IPS-15b (cell line): ENCODE results near the gene ASB6.
A peak's percentile ranks its signal among the peaks of the same experiment; 100 is the strongest.

Source experiments
- H3K27me3 ChIP-seq: one replicate; pipeline ENCODE4 v1.6.1; 2013; ENCODE audit warnings: low read length; ENCODE audit not compliant: control insufficient read depth, insufficient read depth
- H3K36me3 ChIP-seq: one replicate; pipeline ENCODE4 v1.6.1; 2013; ENCODE audit warnings: low read length; ENCODE audit not compliant: control insufficient read depth, insufficient read depth
- H3K4me1 ChIP-seq: one replicate; pipeline ENCODE4 v1.6.1; 2013; ENCODE audit warnings: mild to moderate bottlenecking, low read length; ENCODE audit not compliant: control insufficient read depth, insufficient read depth
- H3K4me3 ChIP-seq: one replicate; pipeline ENCODE4 v1.5.1; 2013; ENCODE audit warnings: low read depth, low read length
- H3K9ac ChIP-seq: one replicate; pipeline ENCODE4 v1.6.1; 2013; ENCODE audit warnings: low read depth, mild to moderate bottlenecking, low read length
- H3K9me3 ChIP-seq: one replicate; pipeline ENCODE4 v1.6.1; 2013; ENCODE audit warnings: mild to moderate bottlenecking, low read length; ENCODE audit not compliant: control insufficient read depth, insufficient read depth

The ASB6 gene

DNA sequence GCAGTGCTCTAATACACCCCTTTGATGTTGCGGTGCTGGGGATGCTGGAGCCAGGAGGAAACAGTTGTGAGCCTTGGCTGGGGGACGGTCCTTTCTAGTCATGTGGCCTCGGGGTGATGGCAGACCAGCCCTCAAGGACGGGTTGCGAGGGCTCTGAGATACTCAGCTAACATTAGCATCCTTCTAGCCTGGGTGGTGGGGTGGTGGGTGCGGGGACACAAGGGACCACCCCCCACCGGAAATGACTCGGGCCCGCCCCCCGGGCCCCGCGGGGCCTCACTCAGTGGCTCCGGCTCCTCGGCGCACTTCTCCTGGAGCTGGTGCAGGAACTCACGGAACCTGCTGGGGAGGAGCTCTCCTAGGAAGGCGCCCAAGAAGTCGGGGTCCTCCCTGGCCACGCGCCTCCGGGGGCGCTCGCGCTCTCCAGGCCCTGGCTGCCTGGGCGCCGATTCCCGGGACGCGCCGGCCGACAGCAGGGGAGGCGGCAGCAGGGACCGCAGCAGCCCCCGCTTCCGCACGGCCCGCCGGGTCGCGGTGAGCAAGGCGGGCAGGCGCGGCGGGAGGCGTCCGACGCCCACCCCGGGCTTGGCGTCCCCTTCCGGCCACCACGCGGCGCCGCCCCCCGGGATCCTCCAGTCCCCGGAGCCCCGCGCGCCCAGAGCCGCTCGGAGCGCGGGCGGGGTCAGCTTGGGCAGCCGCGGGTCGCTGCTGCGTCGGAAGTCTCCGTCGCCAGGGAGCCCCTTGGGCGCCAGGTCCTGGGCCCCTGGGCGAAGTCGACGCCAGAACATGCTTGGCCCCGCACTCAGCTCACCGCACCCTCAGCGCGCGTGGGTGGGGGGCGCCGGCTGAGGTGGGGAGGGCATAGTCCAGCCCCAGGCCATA, 21.9 kb downstream of the ASB6 start:
- Histone ChIP-seq H3K4me3 (peak overlapping the region; percentile 43), H3K9me3 (no peaks in the 10 kb centered on the region), H3K27me3 (peaks cover 39% of the 10 kb centered on the region), H3K4me1 (peaks cover 6% of the 10 kb centered on the region), H3K9ac (no peak overlapping the region), H3K36me3 (no peaks in the 10 kb centered on the region)

DNA sequence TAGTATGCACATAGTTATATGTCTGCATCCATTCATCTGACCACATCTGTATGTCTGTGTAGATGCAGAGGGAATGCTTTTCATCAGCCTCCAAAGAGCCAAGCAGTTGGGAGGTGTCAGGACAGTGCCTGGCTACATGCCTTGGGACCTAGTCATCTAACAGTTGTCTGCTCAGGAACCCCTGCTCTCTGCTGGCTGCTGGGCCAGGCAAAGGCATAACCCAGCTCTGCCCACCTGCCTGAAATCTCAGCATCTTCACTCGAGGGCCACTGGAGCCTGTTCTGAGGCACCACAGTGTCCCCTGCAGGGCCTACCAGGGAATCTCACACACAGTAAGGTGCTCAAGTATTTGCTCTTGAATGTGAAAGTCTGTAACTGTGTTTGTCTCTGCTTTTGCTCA, 24.8 kb downstream of the ASB6 start:
- Histone ChIP-seq H3K4me1 (no peaks in the 10 kb centered on the region), H3K27me3 (peaks cover 38% of the 10 kb centered on the region), H3K9me3 (no peaks in the 10 kb centered on the region), H3K4me3 (no peak overlapping the region), H3K9ac (no peak overlapping the region), H3K36me3 (no peaks in the 10 kb centered on the region)

GRCh38 chr9:129615407-129616285, 26.3 kb downstream of the ASB6 start:
- peaks cover 24% of the 10 kb centered on the region for H3K27me3 ChIP-seq
- H3K36me3 ChIP-seq, result no peaks in the 10 kb centered on the region
- H3K4me3 ChIP-seq, result no peak overlapping the region
- no peak overlapping the region for H3K9ac ChIP-seq
- H3K4me1 ChIP-seq, result no peaks in the 10 kb centered on the region
- H3K9me3 ChIP-seq, result no peaks in the 10 kb centered on the region

DNA sequence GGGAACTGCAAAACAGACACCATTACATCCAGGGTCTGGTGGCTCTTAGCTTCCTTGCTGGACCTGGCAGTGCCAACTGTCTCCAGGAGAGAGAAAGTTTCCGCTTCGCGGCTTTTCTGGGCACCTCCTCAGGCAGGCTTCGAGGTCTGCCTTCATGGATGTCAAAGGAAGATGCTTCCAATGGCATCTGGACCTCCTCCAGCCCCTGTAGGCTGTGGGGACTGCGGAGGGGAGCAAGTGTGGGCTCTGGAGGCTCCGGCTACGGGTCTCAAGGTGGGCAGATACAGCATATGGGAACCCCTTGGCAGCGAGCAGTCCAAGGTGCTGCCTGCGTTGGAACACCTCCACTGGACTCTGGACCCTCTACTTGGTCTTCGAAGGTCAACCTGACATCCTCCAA, 27.0 kb downstream of the ASB6 start:
- Histone ChIP-seq H3K9me3 (no peaks in the 10 kb centered on the region), H3K9ac (no peak overlapping the region), H3K36me3 (no peaks in the 10 kb centered on the region), H3K4me3 (no peak overlapping the region), H3K27me3 (peaks cover 20% of the 10 kb centered on the region), H3K4me1 (no peaks in the 10 kb centered on the region)

DNA sequence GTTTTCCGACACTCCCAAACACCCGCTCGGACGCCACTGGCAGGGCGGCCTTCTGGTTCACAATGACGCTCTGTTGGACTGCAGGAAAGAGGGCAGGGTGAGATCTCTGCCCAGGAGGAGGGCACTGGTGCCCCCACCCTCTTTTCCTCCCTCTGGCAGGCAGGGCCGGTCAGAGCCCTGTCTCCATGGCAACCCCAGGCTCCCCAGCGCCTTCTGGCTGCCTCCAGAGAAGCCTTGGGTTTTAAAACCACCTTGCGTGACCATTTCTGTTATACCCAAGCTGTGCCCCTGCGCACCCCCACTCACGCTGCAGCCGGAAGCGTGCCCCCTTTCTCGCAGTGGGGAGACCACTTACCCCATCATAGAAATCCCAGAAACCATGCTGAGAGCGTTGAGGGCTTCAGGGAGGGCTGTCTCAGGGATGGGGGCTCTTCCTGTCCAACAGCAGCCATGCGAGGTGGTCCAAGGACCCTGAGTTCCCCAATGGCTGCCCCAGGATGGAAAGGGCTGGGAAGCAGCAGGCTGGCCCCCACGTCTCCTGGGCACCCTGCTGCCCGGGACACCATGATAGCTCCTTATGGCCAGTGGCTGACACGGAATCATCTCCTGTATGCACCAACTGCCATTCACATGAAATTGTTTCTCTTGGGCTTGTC, 28.3 kb downstream of the ASB6 start:
- Histone ChIP-seq H3K9me3 (no peaks in the 10 kb centered on the region), H3K4me1 (no peaks in the 10 kb centered on the region), H3K4me3 (no peak overlapping the region), H3K9ac (no peak overlapping the region), H3K36me3 (no peaks in the 10 kb centered on the region), H3K27me3 (peaks cover 16% of the 10 kb centered on the region)

DNA sequence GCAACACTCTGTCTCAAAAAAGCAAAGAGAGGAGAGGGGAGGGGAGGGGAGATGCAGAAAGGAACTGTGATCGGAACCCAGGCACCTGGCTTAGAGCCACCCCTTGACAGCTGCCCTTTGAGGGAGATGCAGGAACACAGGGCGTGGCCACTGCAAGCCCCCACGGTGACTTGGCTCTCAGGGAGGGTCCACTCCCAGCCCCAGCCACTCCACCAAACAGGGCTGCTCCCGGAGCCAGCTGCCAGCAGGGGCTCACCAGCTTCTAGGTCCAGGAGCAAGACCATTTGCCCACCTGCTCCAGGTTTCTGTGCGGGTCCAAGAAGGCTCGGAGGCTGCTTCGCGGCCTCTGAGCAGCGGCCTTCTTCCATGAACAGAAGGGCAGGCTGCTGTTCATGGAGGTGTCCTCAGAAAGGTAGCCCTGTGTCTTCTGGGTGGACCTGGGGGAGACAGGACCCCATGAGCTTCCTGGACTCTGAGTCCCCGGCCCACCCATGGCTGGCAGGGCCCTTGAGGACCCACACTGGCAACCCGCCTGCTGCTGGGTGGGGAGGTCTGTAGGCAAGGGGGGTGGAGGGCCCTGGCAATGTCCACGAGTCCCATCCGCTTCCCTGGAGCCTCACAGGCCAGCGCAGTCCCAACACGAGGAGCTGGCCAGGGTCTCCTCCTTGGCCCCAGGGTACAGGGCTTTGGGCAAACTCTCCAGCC, 29.0 kb downstream of the ASB6 start:
- H3K9ac ChIP-seq, result no peak overlapping the region

GRCh38 chr9:129612123-129612522, 29.8 kb downstream of the ASB6 start:
- no peak overlapping the region for H3K9ac ChIP-seq
- H3K36me3 ChIP-seq, result no peaks in the 10 kb centered on the region
- H3K4me1 ChIP-seq, result peaks cover 2% of the 10 kb centered on the region

More for the DNA sequence above, 29.0 kb downstream of the ASB6 start:
- peaks cover 2% of the 10 kb centered on the region for H3K4me1 ChIP-seq
- no peak overlapping the region for H3K4me3 ChIP-seq
- no peaks in the 10 kb centered on the region for H3K36me3 ChIP-seq
- H3K9me3 ChIP-seq, result no peaks in the 10 kb centered on the region
- H3K27me3 ChIP-seq, result peaks cover 11% of the 10 kb centered on the region

DNA sequence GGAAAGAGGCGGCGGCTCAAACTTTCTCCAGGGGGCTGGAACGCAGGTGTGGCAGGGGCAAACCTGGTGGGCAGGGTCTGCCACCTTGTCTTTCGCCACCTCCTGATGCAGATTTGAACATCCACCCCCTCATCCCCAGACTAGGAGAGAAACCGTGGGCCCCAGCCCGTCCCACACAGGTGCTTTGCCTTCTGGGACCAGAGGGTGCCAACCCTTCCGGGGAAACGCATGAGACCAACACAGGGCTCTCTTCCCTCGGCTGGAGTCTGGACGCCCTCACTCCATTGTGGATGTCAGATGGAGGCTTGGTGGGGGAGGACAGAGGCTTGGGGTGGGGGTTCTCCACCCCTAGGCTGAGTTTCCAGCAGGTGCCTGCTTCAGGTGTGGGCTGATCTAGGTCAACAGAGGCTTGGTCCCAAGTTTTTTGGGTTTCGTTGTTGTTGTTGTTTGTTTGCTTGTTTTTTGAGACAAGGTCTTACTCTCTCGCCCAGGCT, 30.6 kb downstream of the ASB6 start:
- no peak overlapping the region for H3K9ac ChIP-seq
- H3K4me3 ChIP-seq, result peak overlapping the region; percentile 55
- H3K27me3 ChIP-seq, result peaks cover 10% of the 10 kb centered on the region
- no peaks in the 10 kb centered on the region for H3K9me3 ChIP-seq
- H3K4me1 ChIP-seq, result peaks cover 2% of the 10 kb centered on the region
- no peaks in the 10 kb centered on the region for H3K36me3 ChIP-seq

More at GRCh38 chr9:129612123-129612522, 29.8 kb downstream of the ASB6 start:
- Histone ChIP-seq H3K4me3 (no peak overlapping the region), H3K27me3 (peaks cover 10% of the 10 kb centered on the region), H3K9me3 (no peaks in the 10 kb centered on the region)

DNA sequence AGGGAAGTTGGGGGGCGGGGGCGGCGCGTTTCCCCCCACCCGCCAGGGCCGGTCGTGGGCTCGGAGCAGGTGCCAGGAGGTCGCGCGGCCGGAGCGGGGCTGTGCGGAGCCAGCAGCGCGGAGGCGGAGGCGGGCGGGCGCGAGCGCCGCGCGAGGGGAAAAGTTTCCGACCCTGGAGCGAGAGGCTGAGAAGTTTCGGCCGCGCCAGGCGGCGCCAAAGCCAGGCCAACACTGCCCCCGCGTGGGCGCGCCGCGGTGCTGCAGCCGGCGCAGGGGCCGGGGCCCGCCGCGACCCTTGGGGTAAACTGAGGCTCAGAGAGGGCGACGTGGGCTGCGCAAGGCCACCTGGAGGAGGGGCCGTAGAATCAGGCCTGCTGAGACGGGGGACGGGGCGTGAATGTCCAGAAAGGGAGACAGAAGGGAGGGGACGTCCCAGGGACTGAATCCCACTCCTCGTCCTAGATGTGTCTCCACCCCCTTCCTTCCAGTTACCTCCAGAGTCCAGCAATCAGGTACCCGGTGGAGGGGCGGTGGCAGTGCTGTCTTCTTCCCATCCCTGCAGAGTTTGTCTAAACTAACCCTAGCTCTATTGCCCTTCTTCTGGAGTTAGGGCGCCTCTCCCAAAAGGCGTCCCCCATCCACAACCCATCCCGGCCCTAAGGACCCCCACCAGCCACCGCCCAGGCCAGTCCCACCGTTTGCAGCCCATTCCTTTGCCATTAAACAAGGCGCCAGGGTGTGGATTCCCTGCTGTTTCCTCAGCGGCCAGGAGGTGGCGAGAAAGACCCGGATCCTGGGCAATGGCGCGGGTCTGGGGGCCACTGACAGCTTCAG, 31.3 kb downstream of the ASB6 start:
- Histone ChIP-seq H3K9me3 (no peaks in the 10 kb centered on the region), H3K9ac (no peak overlapping the region), H3K36me3 (no peaks in the 10 kb centered on the region), H3K27me3 (peaks cover 10% of the 10 kb centered on the region), H3K4me3 (peak overlapping the region; percentile 55), H3K4me1 (peaks cover 2% of the 10 kb centered on the region)

- no peak overlapping the region for H3K9ac ChIP-seq
- peaks cover 2% of the 10 kb centered on the region for H3K4me1 ChIP-seq
- no peaks in the 10 kb centered on the region for H3K9me3 ChIP-seq
- no peaks in the 10 kb centered on the region for H3K36me3 ChIP-seq
- H3K27me3 ChIP-seq, result peaks cover 10% of the 10 kb centered on the region
- H3K4me3 ChIP-seq, result peak overlapping the region; percentile 55
Measured at GRCh38 chr9:129610213-129610472, 31.8 kb downstream of the ASB6 start.
